A673 (cell line): ENCODE results near the gene NR2F1-AS1. TPM values are rescaled to one million over a fixed set of nuclear protein-coding genes. Genes with fewer than 3 reads are reported as not detected.

ENCODE experiments used
- BruUV-seq: library from RNA; stranded (reverse); fragments of 400-500 nt; replicated peaks from 2 replicates; lab custom pipeline; 2021; lab: Mats Ljungman, UMichigan
- CTCF ChIA-PET: fragments of 300-600 bp; sonication (Branson Sonifier 250); formaldehyde crosslinking; loops from one replicate; lab custom pipeline; 2022; ENCODE audit warnings: antibody characterized with exemption; lab: Charles Lee
- POLR2A ChIA-PET: fragments of 300-600 bp; sonication (Branson Sonifier 250); formaldehyde crosslinking; loops from one replicate; lab custom pipeline; 2022; ENCODE audit warnings: antibody characterized with exemption; ENCODE audit not compliant: low non-redundant PET; lab: Charles Lee
- DNase-seq: peaks from one replicate; pipeline ENCODE4 v3.0.0-alpha.2; 2015; ENCODE audit warnings: low spot score
- H3K27ac ChIP-seq: fragments of 200-600 bp; sonication (generic); 2 replicates; pipeline ENCODE4 v1.5.1; 2016; ENCODE audit warnings: mixed run types, low read depth, mild to moderate bottlenecking, mixed read lengths, antibody characterized with exemption, low read length; ENCODE audit not compliant: poor library complexity, severe bottlenecking
- H3K27me3 ChIP-seq: fragments of 200-600 bp; sonication (generic); replicated peaks from 2 replicates; pipeline ENCODE4 v1.6.1; 2017; ENCODE audit warnings: mixed run types, low read depth, mild to moderate bottlenecking, mixed read lengths, antibody characterized with exemption, low read length; ENCODE audit not compliant: insufficient read depth, poor library complexity
- H3K36me3 ChIP-seq: fragments of 200-600 bp; sonication (generic); 2 replicates; pipeline ENCODE4 v1.6.1; 2016; ENCODE audit warnings: mixed run types, mild to moderate bottlenecking, mixed read lengths, antibody characterized with exemption, low read length; ENCODE audit not compliant: insufficient read depth, poor library complexity, severe bottlenecking
- H3K4me1 ChIP-seq: fragments of 200-600 bp; sonication (generic); 2 replicates; pipeline ENCODE4 v1.6.1; 2017; ENCODE audit warnings: mixed run types, mild to moderate bottlenecking, mixed read lengths, antibody characterized with exemption, low read length; ENCODE audit not compliant: insufficient read depth, poor library complexity, severe bottlenecking
- H3K4me3 ChIP-seq: fragments of 200-600 bp; sonication (generic); 2 replicates; pipeline ENCODE4 v1.5.1; 2016; ENCODE audit warnings: low read depth, mixed run types, mild to moderate bottlenecking, mixed read lengths, low read length; ENCODE audit not compliant: poor library complexity, severe bottlenecking
- H3K9me3 ChIP-seq: fragments of 200-600 bp; sonication (generic); 2 replicates; pipeline ENCODE4 v1.6.1; 2016; ENCODE audit warnings: mixed run types, low read depth, mild to moderate bottlenecking, mixed read lengths, antibody characterized with exemption, low read length; ENCODE audit not compliant: poor library complexity, severe bottlenecking
- CTCF ChIP-seq: fragments of 300-800, 200-600 bp; sonication (generic); conservative IDR thresholded peaks from 2 replicates; pipeline ENCODE4 v1.5.1; 2017; ENCODE audit warnings: low read depth, mild to moderate bottlenecking, antibody characterized with exemption, low read length, moderate library complexity, mixed read lengths
- EZH2 ChIP-seq: fragments of 200-600 bp; sonication (generic); IDR thresholded peaks from 2 replicates; pipeline ENCODE4 v1.6.1; 2017; ENCODE audit warnings: borderline replicate concordance, low read depth, mild to moderate bottlenecking, mixed read lengths, antibody characterized with exemption, low read length; ENCODE audit not compliant: poor library complexity, severe bottlenecking
- intact Hi-C: fragments of 100-400 bp; cut with micrococcal nuclease; formaldehyde crosslinking; loops from one replicate; pipeline ENCODE4 v1.10.0; 2022; ENCODE audit not compliant: unreplicated experiment
- total RNA-seq: library from RNA; stranded (reverse); gene quantifications from 2 replicates; pipeline ENCODE4 v1.2.3, GENCODE V29; 2021

Gene NR2F1-AS1
- total RNA-seq, 1 experiment from 2014 or later = 2.3 TPM

GRCh38 chr5:93385655-93386054 lies 195.4 kb downstream of the NR2F1-AS1 start:
- BruUV-seq = no TSS peak
- H3K4me1 ChIP-seq = no peaks in the 10 kb centered on the region
- no peaks in the 10 kb centered on the region for H3K36me3 ChIP-seq
- intact Hi-C loops = no loop called here
- ChIA-PET POLR2A (no interaction called here), CTCF (no interaction called here)
- no peak overlapping the region for H3K4me3 ChIP-seq
- no peak for DNase-seq
- H3K27me3 ChIP-seq = no peaks in the 10 kb centered on the region
- H3K9me3 ChIP-seq = no peaks in the 10 kb centered on the region
- TF ChIP-seq CTCF (no peak), EZH2 (no peak)
- no peak overlapping the region for H3K27ac ChIP-seq

GRCh38 chr5:93384995-93385394 lies 196.0 kb downstream of the NR2F1-AS1 start:
- CTCF ChIA-PET = no interaction called here
- Histone ChIP-seq H3K27me3 (no peaks in the 10 kb centered on the region), H3K27ac (no peak overlapping the region), H3K36me3 (no peaks in the 10 kb centered on the region), H3K9me3 (no peaks in the 10 kb centered on the region), H3K4me1 (no peaks in the 10 kb centered on the region), H3K4me3 (no peak overlapping the region)
- no peak for TF ChIP-seq EZH2
- no peak for TF ChIP-seq CTCF
- intact Hi-C loops = no loop called here
- no TSS peak for BruUV-seq
- POLR2A ChIA-PET = no interaction called here
- DNase-seq = no peak

- Histone ChIP-seq H3K9me3 (no peaks in the 10 kb centered on the region), H3K27ac (no peak overlapping the region), H3K36me3 (no peaks in the 10 kb centered on the region), H3K4me3 (no peak overlapping the region), H3K27me3 (no peaks in the 10 kb centered on the region), H3K4me1 (no peaks in the 10 kb centered on the region)
- no TSS peak for BruUV-seq
- TF ChIP-seq EZH2 (no peak), CTCF (no peak)
- ChIA-PET POLR2A (no interaction called here), CTCF (no interaction called here)
- intact Hi-C loops = no loop called here
- DNase-seq = no peak
Observed at GRCh38 chr5:93384026-93384425, 197.0 kb downstream of the NR2F1-AS1 start.
